Endothelial cell (in vitro differentiated cells): ENCODE measurements around the gene PIK3R1. TPM values are rescaled to one million over a fixed set of nuclear protein-coding genes. Genes with fewer than 3 reads are reported as not detected.

Experiments
- DNase-seq: peaks from one replicate; pipeline ENCODE4 v3.0.0; 2021; ENCODE audit warnings: low spot score
- H3K27ac Mint-ChIP-seq: one replicate; pipeline ENCODE4 v1.8.0; 2021; ENCODE audit warnings: mixed read lengths, inconsistent platforms; ENCODE audit not compliant: unreplicated experiment
- H3K27me3 Mint-ChIP-seq: one replicate; pipeline ENCODE4 v1.8.0; 2021; ENCODE audit warnings: mild to moderate bottlenecking, moderate library complexity, mixed read lengths, inconsistent platforms; ENCODE audit not compliant: unreplicated experiment
- H3K36me3 Mint-ChIP-seq: one replicate; pipeline ENCODE4 v1.8.0; 2021; ENCODE audit warnings: mild to moderate bottlenecking, low read depth, mixed read lengths, inconsistent platforms; ENCODE audit not compliant: unreplicated experiment
- H3K4me1 Mint-ChIP-seq: one replicate; pipeline ENCODE4 v1.8.0; 2021; ENCODE audit warnings: mild to moderate bottlenecking, mixed read lengths, inconsistent platforms; ENCODE audit not compliant: unreplicated experiment
- H3K4me3 Mint-ChIP-seq: one replicate; pipeline ENCODE4 v1.8.0; 2021; ENCODE audit warnings: mild to moderate bottlenecking, mixed read lengths, inconsistent platforms; ENCODE audit not compliant: unreplicated experiment
- H3K9me3 Mint-ChIP-seq: one replicate; pipeline ENCODE4 v1.8.0; 2021; ENCODE audit warnings: mixed read lengths, inconsistent platforms; ENCODE audit not compliant: unreplicated experiment
- CTCF ChIP-seq: fragments of 200-600 bp; sonication (generic); IDR thresholded peaks from one replicate; pipeline ENCODE4 v1.5.0; 2021; ENCODE audit warnings: antibody characterized with exemption; ENCODE audit not compliant: unreplicated experiment
- total RNA-seq: library from RNA; stranded (reverse); fragmentation: NEBNext Ultra II Directional; extraction: Animal tissue kit (Norgen Biotek cat#: 25700); gene quantifications from one replicate; pipeline ENCODE4 v1.2.1, GENCODE V29; 2021; ENCODE audit not compliant: unreplicated experiment

The PIK3R1 gene
- total RNA-seq, 1 donor from 2014 or later = 37.1 TPM

GRCh38 chr5:68332556-68332955, 117.0 kb downstream of the PIK3R1 start:
- Mint-ChIP-seq H3K4me1 (no peaks in the 10 kb centered on the region), H3K27me3 (no peaks in the 10 kb centered on the region), H3K4me3 (no peak overlapping the region), H3K36me3 (no peaks in the 10 kb centered on the region), H3K27ac (no peak overlapping the region), H3K9me3 (no peaks in the 10 kb centered on the region)
- no peak for DNase-seq
- TF ChIP-seq CTCF = no peak

DNA sequence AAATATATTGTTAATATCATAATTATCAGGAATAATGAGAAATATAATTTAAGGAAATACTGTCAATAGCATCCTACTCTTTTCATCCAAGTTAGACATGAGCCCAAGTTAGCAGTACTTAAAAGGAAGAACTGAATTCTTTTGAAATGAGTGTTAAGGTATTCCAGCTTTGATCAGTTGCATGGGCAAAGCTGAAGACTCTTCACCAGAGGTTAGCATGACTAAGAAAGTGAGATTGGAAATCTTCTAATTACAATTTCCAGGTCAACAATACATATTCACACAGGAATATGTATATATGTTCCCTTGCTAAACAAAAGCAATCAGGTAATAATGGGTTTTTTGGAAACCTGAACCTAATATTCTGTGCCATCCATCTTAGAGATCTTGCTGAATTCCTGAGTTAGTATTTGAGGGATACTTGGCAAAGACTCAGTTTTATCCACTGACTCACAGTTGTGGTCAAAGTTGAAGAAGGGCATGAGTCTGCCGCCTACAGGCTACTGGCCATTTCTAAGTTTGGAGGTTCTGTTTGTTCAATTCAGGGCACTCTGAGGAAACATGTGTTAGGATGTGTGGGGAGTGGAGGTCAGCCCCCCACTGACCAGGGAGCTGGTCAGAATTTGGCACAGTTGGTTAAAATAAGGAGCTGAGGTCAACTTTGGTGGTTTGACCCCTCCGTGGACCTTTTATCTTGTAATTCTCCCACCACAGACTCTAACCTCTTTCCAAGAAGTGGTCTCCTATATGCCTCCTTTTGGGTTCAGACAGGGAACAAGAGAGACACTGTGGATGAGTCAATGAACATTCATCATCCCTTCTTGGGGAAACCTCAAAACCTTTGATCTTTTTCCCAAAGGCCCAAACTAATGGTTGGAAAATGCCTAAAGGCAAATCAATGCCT, 118.3 kb downstream of the PIK3R1 start:
- Mint-ChIP-seq H3K9me3 (no peaks in the 10 kb centered on the region), H3K4me3 (no peak overlapping the region), H3K27ac (no peak overlapping the region), H3K36me3 (no peaks in the 10 kb centered on the region), H3K4me1 (no peaks in the 10 kb centered on the region), H3K27me3 (no peaks in the 10 kb centered on the region)
- DNase-seq = no peak
- no peak for TF ChIP-seq CTCF

DNA sequence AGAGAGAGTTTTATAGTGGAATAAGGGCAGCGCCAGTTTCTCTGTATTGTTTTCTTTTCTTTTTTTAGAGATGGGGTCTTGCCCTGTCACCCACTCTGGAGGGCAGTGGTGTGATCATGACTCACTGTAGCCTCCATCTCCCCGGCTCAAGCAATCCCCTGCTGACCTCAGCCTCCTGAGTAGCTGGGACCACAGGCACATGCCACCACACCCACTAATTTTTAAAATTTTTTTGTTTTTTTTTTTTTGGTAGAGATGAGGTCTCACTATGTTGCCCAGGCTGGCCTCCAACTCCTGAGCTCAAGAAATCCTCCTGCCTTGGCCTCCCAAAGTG, 119.0 kb downstream of the PIK3R1 start:
- no peak for TF ChIP-seq CTCF
- H3K27ac Mint-ChIP-seq = no peak overlapping the region
- no peaks in the 10 kb centered on the region for H3K4me1 Mint-ChIP-seq
- H3K4me3 Mint-ChIP-seq = no peak overlapping the region
- H3K36me3 Mint-ChIP-seq = no peaks in the 10 kb centered on the region
- H3K9me3 Mint-ChIP-seq = no peaks in the 10 kb centered on the region
- DNase-seq = no peak
- no peaks in the 10 kb centered on the region for H3K27me3 Mint-ChIP-seq

GRCh38 chr5:68335075-68335474, 119.5 kb downstream of the PIK3R1 start:
- Mint-ChIP-seq H3K4me1 (no peaks in the 10 kb centered on the region), H3K27ac (no peak overlapping the region), H3K36me3 (no peaks in the 10 kb centered on the region), H3K27me3 (no peaks in the 10 kb centered on the region), H3K9me3 (no peaks in the 10 kb centered on the region), H3K4me3 (no peak overlapping the region)
- no peak for DNase-seq
- TF ChIP-seq CTCF = no peak

GRCh38 chr5:68336200-68336599, 120.6 kb downstream of the PIK3R1 start:
- H3K36me3 Mint-ChIP-seq = no peaks in the 10 kb centered on the region
- TF ChIP-seq CTCF = no peak
- no peak for DNase-seq
- H3K9me3 Mint-ChIP-seq = no peaks in the 10 kb centered on the region
- no peak overlapping the region for H3K4me3 Mint-ChIP-seq
- H3K27me3 Mint-ChIP-seq = no peaks in the 10 kb centered on the region
- H3K4me1 Mint-ChIP-seq = no peaks in the 10 kb centered on the region
- H3K27ac Mint-ChIP-seq = no peak overlapping the region
